Liver (tissue), 3 donors: ENCODE data around the gene CATSPER1.

Experiments used
- EGR1 ChIP-seq, 2 donors: IDR thresholded peaks; 2 replicates each; pipeline ENCODE4 v1.6.1; 2016 to 2018; ENCODE audit warnings: antibody characterized with exemption in 2 of 2, low read depth in 2 of 2
- RXRA ChIP-seq, 2 donors: IDR thresholded peaks; 2 replicates each; pipeline ENCODE4 v1.6.1; 2017 to 2018; ENCODE audit warnings: antibody characterized with exemption in 2 of 2, mild to moderate bottlenecking in 1 of 2
- SP1 ChIP-seq: IDR thresholded peaks from 2 replicates; pipeline ENCODE4 v1.6.1; 2018; ENCODE audit warnings: antibody characterized with exemption, mild to moderate bottlenecking
- TAF1 ChIP-seq: conservative IDR thresholded peaks from 2 replicates; pipeline ENCODE4 v1.6.1; 2016; ENCODE audit warnings: antibody characterized with exemption, mild to moderate bottlenecking
- YY1 ChIP-seq: IDR thresholded peaks from 2 replicates; pipeline ENCODE4 v1.6.1; 2016; ENCODE audit warnings: antibody characterized with exemption, mild to moderate bottlenecking
- TF ChIP-seq, protein P1 (sequence below): fragments of 150-350 bp; IDR thresholded peaks from 2 replicates; pipeline ENCODE4 v1.5.1; 2017; ENCODE audit warnings: improper control_type of control experiment, low read depth, low read length; ENCODE audit not compliant: missing input control
- TF ChIP-seq, protein P2 (sequence below): IDR thresholded peaks from 2 replicates; pipeline ENCODE4 v1.6.1; 2016; ENCODE audit warnings: antibody characterized with exemption
- donor health status: healthy.
- donor health status: healthy.

- TF ChIP-seq TAF1 = no peak
- TF ChIP-seq, protein P1, sequence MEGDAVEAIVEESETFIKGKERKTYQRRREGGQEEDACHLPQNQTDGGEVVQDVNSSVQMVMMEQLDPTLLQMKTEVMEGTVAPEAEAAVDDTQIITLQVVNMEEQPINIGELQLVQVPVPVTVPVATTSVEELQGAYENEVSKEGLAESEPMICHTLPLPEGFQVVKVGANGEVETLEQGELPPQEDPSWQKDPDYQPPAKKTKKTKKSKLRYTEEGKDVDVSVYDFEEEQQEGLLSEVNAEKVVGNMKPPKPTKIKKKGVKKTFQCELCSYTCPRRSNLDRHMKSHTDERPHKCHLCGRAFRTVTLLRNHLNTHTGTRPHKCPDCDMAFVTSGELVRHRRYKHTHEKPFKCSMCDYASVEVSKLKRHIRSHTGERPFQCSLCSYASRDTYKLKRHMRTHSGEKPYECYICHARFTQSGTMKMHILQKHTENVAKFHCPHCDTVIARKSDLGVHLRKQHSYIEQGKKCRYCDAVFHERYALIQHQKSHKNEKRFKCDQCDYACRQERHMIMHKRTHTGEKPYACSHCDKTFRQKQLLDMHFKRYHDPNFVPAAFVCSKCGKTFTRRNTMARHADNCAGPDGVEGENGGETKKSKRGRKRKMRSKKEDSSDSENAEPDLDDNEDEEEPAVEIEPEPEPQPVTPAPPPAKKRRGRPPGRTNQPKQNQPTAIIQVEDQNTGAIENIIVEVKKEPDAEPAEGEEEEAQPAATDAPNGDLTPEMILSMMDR = no peak
- no peak for TF ChIP-seq SP1
- TF ChIP-seq YY1 = no peak
- no peak for TF ChIP-seq EGR1 (IDR thresholded peaks at IDR 0.05; ENCODE audit: low read depth in 2 of 2)
- TF ChIP-seq, protein P2, sequence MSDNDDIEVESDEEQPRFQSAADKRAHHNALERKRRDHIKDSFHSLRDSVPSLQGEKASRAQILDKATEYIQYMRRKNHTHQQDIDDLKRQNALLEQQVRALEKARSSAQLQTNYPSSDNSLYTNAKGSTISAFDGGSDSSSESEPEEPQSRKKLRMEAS = no peak
- no peak for TF ChIP-seq RXRA (IDR thresholded peaks at IDR 0.05)
Observed at GRCh38 chr11:66006134-66006890, 20.0 kb downstream of the CATSPER1 start.
